Naive B cell (primary cell): ENCODE measurements around the gene SSH2. TPM values are rescaled to one million over a fixed set of nuclear protein-coding genes. Genes with fewer than 3 reads are reported as not detected.

Source experiments
- ATAC-seq, 2 donors: fragments of 150-1000 bp; cut with Tn5 transposase; 2 replicates each; pipeline ENCODE4 v1.10.0; 2021; ENCODE audit warnings: low read depth in 2 of 2, mild to moderate bottlenecking in 2 of 2, moderate library complexity in 2 of 2
- DNase-seq: peaks from one replicate; pipeline ENCODE4 v3.0.0; 2022
- H3K27ac Mint-ChIP-seq, 6 donors: one replicate each; pipeline ENCODE4 v1.8.0; 2020 to 2022; ENCODE audit warnings: mild to moderate bottlenecking in 6 of 6, mixed read lengths in 6 of 6, moderate library complexity in 5 of 6, inconsistent platforms in 2 of 6
- H3K27me3 Mint-ChIP-seq, 3 donors: one replicate each; pipeline ENCODE4 v1.8.0; 2021 to 2022; ENCODE audit warnings: mixed read lengths in 3 of 3, mild to moderate bottlenecking in 1 of 3
- H3K36me3 Mint-ChIP-seq, 2 donors: one replicate each; pipeline ENCODE4 v1.8.0; 2020 to 2022; ENCODE audit warnings: mixed read lengths in 2 of 2, inconsistent platforms in 1 of 2, mild to moderate bottlenecking in 1 of 2
- H3K4me1 Mint-ChIP-seq, 3 donors: one replicate each; pipeline ENCODE4 v1.8.0; 2020 to 2022; ENCODE audit warnings: mixed read lengths in 3 of 3, inconsistent platforms in 1 of 3, mild to moderate bottlenecking in 1 of 3, moderate library complexity in 1 of 3
- H3K4me3 Mint-ChIP-seq, 8 donors: one replicate each; pipeline ENCODE4 v1.8.0; 2020 to 2022; ENCODE audit warnings: mild to moderate bottlenecking in 8 of 8, mixed read lengths in 8 of 8, moderate library complexity in 8 of 8, inconsistent platforms in 2 of 8
- H3K9me3 Mint-ChIP-seq, 7 donors: one replicate each; pipeline ENCODE4 v1.8.0; 2020 to 2022; ENCODE audit warnings: mixed read lengths in 7 of 7, mild to moderate bottlenecking in 5 of 7, inconsistent platforms in 2 of 7, moderate library complexity in 1 of 7
- polyA plus RNA-seq, 6 donors: library from polyadenylated mRNA; unstranded; fragments of 300-500 nt; fragmentation: Illumina TruSeq; gene quantifications; one replicate each; pipeline ENCODE4 v1.2.3, GENCODE V29; 2021; ENCODE audit warnings: low read depth in 6 of 6

The SSH2 gene
- polyA plus RNA-seq, 6 donors from 2014 or later, result 46.3 to 96.7 (median 65.5) TPM

- peaks cover 42 to 75% (median 71%) of the 10 kb centered on the region in 3 donors for H3K4me1 Mint-ChIP-seq
Measured at GRCh38 chr17:29586676-29587469, 343.2 kb downstream of the SSH2 start.

GRCh38 chr17:29585080-29585751 lies 344.8 kb downstream of the SSH2 start:
- no peak for ATAC-seq
- Mint-ChIP-seq H3K9me3 (no peaks in the 10 kb centered on the region), H3K27ac (peak overlapping the region in 1 of 6 donors; percentile 56), H3K4me3 (peak overlapping the region in 6 of 8 donors; percentile 20 to 83 (median 45)), H3K36me3 (peaks cover 0 to 3% of the 10 kb centered on the region in 2 donors), H3K4me1 (peaks cover 33 to 66% (median 60%) of the 10 kb centered on the region in 3 donors), H3K27me3 (no peaks in the 10 kb centered on the region)
- no peak for DNase-seq

More at GRCh38 chr17:29586676-29587469, 343.2 kb downstream of the SSH2 start:
- no peaks in the 10 kb centered on the region for H3K9me3 Mint-ChIP-seq
- DNase-seq (no peak), ATAC-seq (no peak)
- H3K4me3 Mint-ChIP-seq, result peak overlapping the region in 4 of 8 donors; percentile 54 to 94 (median 86)
- no peaks in the 10 kb centered on the region for H3K27me3 Mint-ChIP-seq
- peak overlapping the region in 1 of 6 donors; percentile 50 for H3K27ac Mint-ChIP-seq
- no peaks in the 10 kb centered on the region for H3K36me3 Mint-ChIP-seq

GRCh38 chr17:29584452-29585079 lies 345.5 kb downstream of the SSH2 start:
- Mint-ChIP-seq H3K36me3 (peaks cover 0 to 8% of the 10 kb centered on the region in 2 donors), H3K9me3 (no peaks in the 10 kb centered on the region), H3K27ac (peak overlapping the region in 2 of 6 donors; percentile 79 to 90), H3K4me3 (peak overlapping the region in 7 of 8 donors; percentile 20 to 83 (median 60)), H3K4me1 (peaks cover 30 to 63% (median 60%) of the 10 kb centered on the region in 3 donors), H3K27me3 (no peaks in the 10 kb centered on the region)
- DNase-seq (no peak), ATAC-seq (no peak)

GRCh38 chr17:29583324-29584248 lies 346.4 kb downstream of the SSH2 start:
- Mint-ChIP-seq H3K36me3 (peaks cover 0 to 8% of the 10 kb centered on the region in 2 donors), H3K27me3 (no peaks in the 10 kb centered on the region), H3K4me1 (peaks cover 30 to 63% (median 60%) of the 10 kb centered on the region in 3 donors), H3K9me3 (no peaks in the 10 kb centered on the region), H3K4me3 (peak overlapping the region in 6 of 8 donors; percentile 15 to 65 (median 50)), H3K27ac (peak overlapping the region in 3 of 6 donors; percentile 76 to 90 (median 79))
- ATAC-seq (no peak), DNase-seq (no peak)

- Mint-ChIP-seq H3K4me1 (peaks cover 24 to 56% (median 54%) of the 10 kb centered on the region in 3 donors), H3K27ac (no peak overlapping the region), H3K4me3 (peak overlapping the region in 1 of 8 donors; percentile 33), H3K36me3 (peaks cover 8% of the 10 kb centered on the region in 2 donors), H3K9me3 (no peaks in the 10 kb centered on the region), H3K27me3 (no peaks in the 10 kb centered on the region)
- DNase-seq (no peak), ATAC-seq (no peak)
Measured at GRCh38 chr17:29582772-29583171, 347.3 kb downstream of the SSH2 start.

- Mint-ChIP-seq H3K27ac (peak overlapping the region in 1 of 6 donors; percentile 81), H3K36me3 (peaks cover 8 to 9% of the 10 kb centered on the region in 2 donors), H3K4me3 (peak overlapping the region in 2 of 8 donors; percentile 33 to 37), H3K27me3 (no peaks in the 10 kb centered on the region), H3K4me1 (peaks cover 20 to 52% (median 50%) of the 10 kb centered on the region in 3 donors), H3K9me3 (no peaks in the 10 kb centered on the region)
- DNase-seq (no peak), ATAC-seq (no peak)
Measured at GRCh38 chr17:29582254-29582765, 347.7 kb downstream of the SSH2 start.

GRCh38 chr17:29581583-29582253 lies 348.3 kb downstream of the SSH2 start:
- H3K27ac Mint-ChIP-seq, result no peak overlapping the region
- H3K36me3 Mint-ChIP-seq, result peaks cover 8 to 9% of the 10 kb centered on the region in 2 donors
- no peak overlapping the region for H3K4me3 Mint-ChIP-seq
- H3K27me3 Mint-ChIP-seq, result no peaks in the 10 kb centered on the region
- DNase-seq, result no peak
- H3K9me3 Mint-ChIP-seq, result no peaks in the 10 kb centered on the region
- peaks cover 18 to 46% (median 45%) of the 10 kb centered on the region in 3 donors for H3K4me1 Mint-ChIP-seq
- ATAC-seq, result no peak

- H3K27ac Mint-ChIP-seq, result peak overlapping the region in 5 of 6 donors; percentile 7 to 90 (median 82)
- H3K36me3 Mint-ChIP-seq, result peaks cover 8 to 9% of the 10 kb centered on the region in 2 donors
- H3K9me3 Mint-ChIP-seq, result no peaks in the 10 kb centered on the region
- H3K27me3 Mint-ChIP-seq, result no peaks in the 10 kb centered on the region
- peak; percentile 98 to 99 for ATAC-seq
- peaks cover 22 to 40% (median 35%) of the 10 kb centered on the region in 3 donors for H3K4me1 Mint-ChIP-seq
- H3K4me3 Mint-ChIP-seq, result peak overlapping the region in 3 of 8 donors; percentile 9 to 66 (median 29)
- DNase-seq, result peak; percentile 88
Measured at GRCh38 chr17:29579866-29580771, 349.9 kb downstream of the SSH2 start.

- Mint-ChIP-seq H3K27me3 (no peaks in the 10 kb centered on the region), H3K36me3 (peaks cover 8 to 9% of the 10 kb centered on the region in 2 donors)
Measured at GRCh38 chr17:29578626-29579485, 351.2 kb downstream of the SSH2 start.

GRCh38 chr17:29577385-29578211 lies 352.4 kb downstream of the SSH2 start:
- H3K9me3 Mint-ChIP-seq, result no peaks in the 10 kb centered on the region
- peaks cover 8 to 9% of the 10 kb centered on the region in 2 donors for H3K36me3 Mint-ChIP-seq
- no peak overlapping the region for H3K4me3 Mint-ChIP-seq
- no peak for ATAC-seq
- no peaks in the 10 kb centered on the region for H3K27me3 Mint-ChIP-seq
- no peak for DNase-seq
- peaks cover 21 to 36% (median 31%) of the 10 kb centered on the region in 3 donors for H3K4me1 Mint-ChIP-seq
- peak overlapping the region in 1 of 6 donors; percentile 49 for H3K27ac Mint-ChIP-seq

More at GRCh38 chr17:29578626-29579485, 351.2 kb downstream of the SSH2 start:
- H3K9me3 Mint-ChIP-seq, result no peaks in the 10 kb centered on the region
- no peak for ATAC-seq
- DNase-seq, result no peak
- peak overlapping the region in 1 of 8 donors; percentile 72 for H3K4me3 Mint-ChIP-seq
- peak overlapping the region in 2 of 6 donors; percentile 49 to 81 for H3K27ac Mint-ChIP-seq
- H3K4me1 Mint-ChIP-seq, result peaks cover 24 to 36% (median 35%) of the 10 kb centered on the region in 3 donors
